CD4-positive, CD25-positive, alpha-beta regulatory T cell (primary cell): ENCODE measurements around the gene RIPK1. TPM values are rescaled to one million over a fixed set of nuclear protein-coding genes. Genes with fewer than 3 reads are reported as not detected.

Experiments used
- ATAC-seq, 2 donors: fragments of 150-1000 bp; cut with Tn5 transposase; one replicate each; pipeline ENCODE4 v1.10.0; 2021; ENCODE audit warnings: low read depth in 2 of 2, moderate number of reproducible peaks in 2 of 2, moderate library complexity in 1 of 2
- DNase-seq, 3 donors: peaks; one replicate each; pipeline versions ENCODE4 v3.0.0 to v3.0.0-alpha.2; 2012 to 2022; ENCODE audit warnings: mixed read lengths in 1 of 3
- H3K27ac ChIP-seq: one replicate; pipeline ENCODE4 v1.7.0; 2013; ENCODE audit warnings: mild to moderate bottlenecking, low read length; ENCODE audit not compliant: insufficient read depth, poor library complexity, severe bottlenecking
- H3K27me3 ChIP-seq: one replicate; pipeline ENCODE4 v1.7.0; 2013; ENCODE audit warnings: low read length; ENCODE audit not compliant: control insufficient read depth, insufficient read depth
- H3K36me3 ChIP-seq: one replicate; pipeline ENCODE4 v1.7.0; 2013; ENCODE audit warnings: mild to moderate bottlenecking, low read length, moderate library complexity; ENCODE audit not compliant: control insufficient read depth, insufficient read depth
- H3K4me1 ChIP-seq: 2 replicates; pipeline ENCODE4 v1.7.0; 2013; ENCODE audit warnings: mild to moderate bottlenecking, low read length; ENCODE audit not compliant: insufficient read depth, control insufficient read depth, poor library complexity, severe bottlenecking
- H3K4me3 ChIP-seq: one replicate; pipeline ENCODE4 v1.7.0; 2013; ENCODE audit warnings: low read depth, mild to moderate bottlenecking, low read length, moderate library complexity
- H3K9me3 ChIP-seq, 2 experiments: 1 replicate in 1 of 2; 2 replicates in 1 of 2; pipeline ENCODE4 v1.7.0; 2013; ENCODE audit warnings: low read length in 2 of 2, mild to moderate bottlenecking in 1 of 2, moderate library complexity in 1 of 2; ENCODE audit not compliant: control insufficient read depth in 2 of 2
- H3K27ac Mint-ChIP-seq, 3 donors: one replicate each; pipeline ENCODE4 v1.8.0; 2020 to 2022; ENCODE audit warnings: mild to moderate bottlenecking in 3 of 3, mixed read lengths in 3 of 3, moderate library complexity in 2 of 3
- H3K27me3 Mint-ChIP-seq: one replicate; pipeline ENCODE4 v1.8.0; 2022; ENCODE audit warnings: mild to moderate bottlenecking, mixed read lengths
- H3K36me3 Mint-ChIP-seq: one replicate; pipeline ENCODE4 v1.8.0; 2020; ENCODE audit warnings: mixed read lengths
- H3K4me1 Mint-ChIP-seq, 4 donors: one replicate each; pipeline ENCODE4 v1.8.0; 2020 to 2022; ENCODE audit warnings: mixed read lengths in 4 of 4, mild to moderate bottlenecking in 1 of 4
- H3K4me3 Mint-ChIP-seq, 4 donors: one replicate each; pipeline ENCODE4 v1.8.0; 2020 to 2022; ENCODE audit warnings: mild to moderate bottlenecking in 4 of 4, mixed read lengths in 4 of 4, moderate library complexity in 3 of 4
- H3K9me3 Mint-ChIP-seq, 7 donors: one replicate each; pipeline ENCODE4 v1.8.0; 2020 to 2022; ENCODE audit warnings: mixed read lengths in 7 of 7, mild to moderate bottlenecking in 3 of 7, moderate library complexity in 2 of 7
- polyA plus RNA-seq, 4 donors: library from polyadenylated mRNA; unstranded; fragments of 300-500 nt; fragmentation: Illumina TruSeq; gene quantifications; one replicate each; pipeline ENCODE4 v1.2.3, GENCODE V29; 2021
- total RNA-seq: library from RNA; stranded (reverse); gene quantifications from one replicate; pipeline ENCODE4 v1.2.3, GENCODE V29; 2022

RIPK1 gene
- total and polyA plus RNA-seq, 5 donors from 2014 or later = 19.4 to 27.1 (median 21.4) TPM

- Histone ChIP-seq H3K4me3 (no peak overlapping the region), H3K27me3 (no peaks in the 10 kb centered on the region), H3K36me3 (peaks cover 60% of the 10 kb centered on the region), H3K9me3 (no peaks in the 10 kb centered on the region), H3K27ac (no peak overlapping the region), H3K4me1 (no peaks in the 10 kb centered on the region)
- ATAC-seq (no peak), DNase-seq (no peak)
- H3K27me3 Mint-ChIP-seq = no peaks in the 10 kb centered on the region
- no peak overlapping the region for H3K4me3 Mint-ChIP-seq
- H3K4me1 Mint-ChIP-seq = peaks cover 3 to 11% (median 7%) of the 10 kb centered on the region in 4 donors
- peaks cover 50% of the 10 kb centered on the region for H3K36me3 Mint-ChIP-seq
- no peaks in the 10 kb centered on the region for H3K9me3 Mint-ChIP-seq
- H3K27ac Mint-ChIP-seq = peak overlapping the region in 1 of 3 donors; percentile 52
These were observed 20.7 kb downstream of the RIPK1 start for GRCh38 chr6:3088968-3089367.

GRCh38 chr6:3090013-3090412, 21.7 kb downstream of the RIPK1 start:
- no peak overlapping the region for H3K4me3 Mint-ChIP-seq
- H3K27ac Mint-ChIP-seq = peak overlapping the region in 1 of 3 donors; percentile 76
- H3K27me3 Mint-ChIP-seq = no peaks in the 10 kb centered on the region
- Histone ChIP-seq H3K4me1 (no peaks in the 10 kb centered on the region), H3K9me3 (no peaks in the 10 kb centered on the region), H3K4me3 (no peak overlapping the region), H3K36me3 (peaks cover 59% of the 10 kb centered on the region), H3K27me3 (no peaks in the 10 kb centered on the region), H3K27ac (no peak overlapping the region)
- H3K36me3 Mint-ChIP-seq = peaks cover 41% of the 10 kb centered on the region
- no peaks in the 10 kb centered on the region for H3K9me3 Mint-ChIP-seq
- H3K4me1 Mint-ChIP-seq = peaks cover 1 to 13% (median 7%) of the 10 kb centered on the region in 4 donors
- DNase-seq (no peak), ATAC-seq (no peak)

GRCh38 chr6:3094815-3095214, 26.5 kb downstream of the RIPK1 start:
- Mint-ChIP-seq H3K27ac (peak overlapping the region in 1 of 3 donors; percentile 93), H3K4me1 (peaks cover 0 to 5% (median 3%) of the 10 kb centered on the region in 4 donors)
- no peaks in the 10 kb centered on the region for H3K27me3 ChIP-seq

GRCh38 chr6:3102875-3103274, 34.6 kb downstream of the RIPK1 start:
- Mint-ChIP-seq H3K4me1 (peaks cover 5 to 19% (median 7%) of the 10 kb centered on the region in 4 donors), H3K36me3 (peaks cover 41% of the 10 kb centered on the region), H3K27ac (no peak overlapping the region), H3K27me3 (no peaks in the 10 kb centered on the region), H3K4me3 (no peak overlapping the region), H3K9me3 (no peaks in the 10 kb centered on the region)
- H3K9me3 ChIP-seq = no peaks in the 10 kb centered on the region
- peaks cover 78% of the 10 kb centered on the region for H3K36me3 ChIP-seq
- no peaks in the 10 kb centered on the region for H3K27me3 ChIP-seq
- DNase-seq (no peak), ATAC-seq (no peak)
- no peak overlapping the region for H3K4me3 ChIP-seq
- H3K4me1 ChIP-seq = no peaks in the 10 kb centered on the region
- H3K27ac ChIP-seq = no peak overlapping the region

More at GRCh38 chr6:3094815-3095214, 26.5 kb downstream of the RIPK1 start:
- ATAC-seq = no peak
- Histone ChIP-seq H3K4me1 (no peaks in the 10 kb centered on the region), H3K4me3 (no peak overlapping the region), H3K36me3 (peaks cover 46% of the 10 kb centered on the region), H3K9me3 (no peaks in the 10 kb centered on the region), H3K27ac (no peak overlapping the region)
- Mint-ChIP-seq H3K4me3 (no peak overlapping the region), H3K9me3 (no peaks in the 10 kb centered on the region), H3K36me3 (peaks cover 12% of the 10 kb centered on the region), H3K27me3 (no peaks in the 10 kb centered on the region)
- DNase-seq = no peak

GRCh38 chr6:3108746-3109414, 40.6 kb downstream of the RIPK1 start:
- peaks cover 55% of the 10 kb centered on the region for H3K36me3 Mint-ChIP-seq
- no peak overlapping the region for H3K27ac ChIP-seq
- DNase-seq (no peak), ATAC-seq (no peak)
- no peak overlapping the region for H3K4me3 ChIP-seq
- H3K36me3 ChIP-seq = peaks cover 86% of the 10 kb centered on the region
- H3K4me3 Mint-ChIP-seq = no peak overlapping the region
- H3K4me1 Mint-ChIP-seq = peaks cover 10 to 19% (median 14%) of the 10 kb centered on the region in 4 donors
- no peaks in the 10 kb centered on the region for H3K4me1 ChIP-seq
- H3K9me3 Mint-ChIP-seq = no peaks in the 10 kb centered on the region
- no peaks in the 10 kb centered on the region for H3K9me3 ChIP-seq
- H3K27me3 Mint-ChIP-seq = no peaks in the 10 kb centered on the region
- peak overlapping the region; percentile 39 to 95 (median 80) for H3K27ac Mint-ChIP-seq
- no peaks in the 10 kb centered on the region for H3K27me3 ChIP-seq

- Histone ChIP-seq H3K27me3 (no peaks in the 10 kb centered on the region), H3K4me1 (no peaks in the 10 kb centered on the region), H3K9me3 (no peaks in the 10 kb centered on the region), H3K27ac (no peak overlapping the region), H3K36me3 (peaks cover 86% of the 10 kb centered on the region), H3K4me3 (no peak overlapping the region)
- Mint-ChIP-seq H3K9me3 (no peaks in the 10 kb centered on the region), H3K27ac (peak overlapping the region in 2 of 3 donors; percentile 80 to 95), H3K4me3 (no peak overlapping the region), H3K4me1 (peaks cover 10 to 18% (median 14%) of the 10 kb centered on the region in 4 donors), H3K36me3 (peaks cover 46% of the 10 kb centered on the region), H3K27me3 (no peaks in the 10 kb centered on the region)
- DNase-seq = no peak
- ATAC-seq = no peak
These were observed 41.5 kb downstream of the RIPK1 start for GRCh38 chr6:3109761-3110160.

GRCh38 chr6:3114377-3114776, 46.1 kb downstream of the RIPK1 start:
- Mint-ChIP-seq H3K36me3 (peaks cover 21% of the 10 kb centered on the region), H3K4me1 (peaks cover 9 to 18% (median 14%) of the 10 kb centered on the region in 4 donors), H3K27ac (peak overlapping the region in 1 of 3 donors; percentile 69), H3K9me3 (no peaks in the 10 kb centered on the region), H3K4me3 (no peak overlapping the region), H3K27me3 (no peaks in the 10 kb centered on the region)
- Histone ChIP-seq H3K9me3 (no peaks in the 10 kb centered on the region), H3K4me3 (no peak overlapping the region), H3K4me1 (peaks cover 12% of the 10 kb centered on the region), H3K27ac (no peak overlapping the region), H3K27me3 (no peaks in the 10 kb centered on the region), H3K36me3 (peaks cover 50% of the 10 kb centered on the region)
- ATAC-seq (no peak), DNase-seq (no peak)

GRCh38 chr6:3117912-3118352, 49.6 kb downstream of the RIPK1 start:
- ATAC-seq (no peak), DNase-seq (no peak)
- H3K36me3 ChIP-seq = peaks cover 23% of the 10 kb centered on the region
- Mint-ChIP-seq H3K9me3 (no peaks in the 10 kb centered on the region), H3K27me3 (no peaks in the 10 kb centered on the region), H3K27ac (peak overlapping the region; percentile 34 to 91 (median 91)), H3K4me3 (peak overlapping the region; percentile 89 to 95 (median 94)), H3K4me1 (peaks cover 5 to 16% (median 14%) of the 10 kb centered on the region in 4 donors), H3K36me3 (peaks cover 4% of the 10 kb centered on the region)
- H3K4me1 ChIP-seq = peaks cover 13% of the 10 kb centered on the region
- no peaks in the 10 kb centered on the region for H3K9me3 ChIP-seq
- H3K27ac ChIP-seq = peak overlapping the region; percentile 93
- no peaks in the 10 kb centered on the region for H3K27me3 ChIP-seq
- peak overlapping the region; percentile 71 for H3K4me3 ChIP-seq
